Left kidney (tissue), 2 donors: Measurements from ENCODE around the gene ZNF862. TPM values are rescaled to one million over a fixed set of nuclear protein-coding genes. Genes with fewer than 3 reads are reported as not detected.
"Not testable (repeated sequence)": the region's sequence is repeated elsewhere in the genome, so short reads cannot be mapped to it uniquely, and the experiment has no call there.

ENCODE experiments used
- DNase-seq: peaks from one replicate; pipeline ENCODE4 v3.0.0-alpha.2; 2013
- polyA plus RNA-seq: library from polyadenylated mRNA; unstranded; fragments of 120-200 nt; gene quantifications from one replicate; pipeline ENCODE4 v1.2.1, GENCODE V29; 2013; ENCODE audit not compliant: insufficient read length

ZNF862 gene
- polyA plus RNA-seq, 1 donor, result 27.0 TPM

DNA sequence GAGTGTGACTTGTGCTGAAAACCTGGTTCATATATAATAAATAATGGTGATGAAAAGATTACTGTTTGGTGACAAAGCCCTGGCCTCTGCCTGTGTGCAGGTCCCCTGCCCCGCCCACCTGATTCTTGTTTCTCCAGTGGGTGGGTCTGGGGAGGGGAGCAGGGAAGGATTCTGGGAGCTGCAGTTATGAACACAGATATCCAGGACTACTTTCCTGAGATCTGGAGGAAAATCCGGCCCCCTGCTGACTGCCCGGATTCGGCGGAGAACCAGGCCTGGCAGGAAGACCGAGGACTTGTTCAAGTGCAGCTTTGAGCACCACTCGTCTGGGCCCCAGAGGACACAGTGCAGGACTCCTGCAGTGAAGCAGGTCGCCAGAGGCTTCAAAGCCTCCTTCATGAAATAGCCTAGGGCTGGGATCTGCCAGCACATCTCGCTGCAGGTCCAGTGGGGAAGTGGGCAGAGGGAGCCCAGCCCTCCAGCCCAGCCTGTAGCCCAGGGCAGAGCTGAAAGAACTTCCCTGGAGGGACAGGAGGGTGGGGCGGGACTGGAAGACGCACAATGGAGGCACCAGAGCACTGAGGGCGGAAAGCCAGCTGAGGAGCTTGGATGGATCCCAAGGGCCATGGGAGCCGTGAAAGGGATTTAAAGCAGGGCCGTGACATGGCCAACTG lies 42.6 kb downstream of the ZNF862 start:
- no peak for DNase-seq

DNA sequence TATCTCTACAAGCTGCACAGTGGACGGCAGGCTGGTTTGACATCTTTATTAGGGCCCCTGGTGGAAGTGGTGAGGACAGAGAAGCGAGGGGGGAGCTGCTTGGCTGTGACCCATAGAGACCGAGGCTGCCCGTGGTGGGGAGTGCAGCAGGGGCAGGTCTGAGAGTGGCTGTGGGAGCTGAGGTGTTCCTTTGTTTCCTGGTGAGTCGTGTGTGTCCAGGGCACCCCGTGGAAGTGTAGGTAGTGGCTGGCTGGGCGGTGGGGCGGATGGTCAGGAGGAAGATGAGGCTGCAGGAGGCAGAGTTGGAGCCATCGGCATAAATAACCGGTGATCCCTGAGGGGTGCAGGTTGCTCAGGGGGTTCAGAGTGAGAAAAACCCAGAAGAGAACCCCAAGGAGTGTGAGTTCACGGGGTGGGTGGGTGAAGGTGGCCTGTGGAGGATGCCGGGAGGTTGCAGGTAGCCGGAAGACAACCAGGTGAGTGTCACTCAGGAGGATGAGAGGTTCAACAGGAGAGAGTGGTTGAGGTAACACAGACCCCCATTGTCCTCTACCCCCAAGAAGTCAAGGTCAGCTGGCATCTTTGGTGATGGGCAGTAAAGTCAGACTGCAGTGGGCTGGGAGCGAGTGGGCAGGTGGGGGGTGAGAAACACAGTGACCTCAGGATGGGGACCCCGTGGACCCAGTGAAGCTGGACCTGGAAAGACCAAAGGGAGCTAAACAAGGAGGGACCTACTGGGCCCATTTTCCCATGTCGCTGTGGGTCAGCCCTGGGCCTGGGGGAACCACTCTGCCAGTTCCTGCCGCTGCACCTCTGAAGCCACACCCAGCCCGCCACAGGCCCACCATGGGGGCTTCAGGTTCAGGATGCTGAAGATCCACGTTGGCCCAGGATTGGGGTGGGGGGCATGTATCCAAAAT lies 43.4 kb downstream of the ZNF862 start:
- DNase-seq, result no peak

DNA sequence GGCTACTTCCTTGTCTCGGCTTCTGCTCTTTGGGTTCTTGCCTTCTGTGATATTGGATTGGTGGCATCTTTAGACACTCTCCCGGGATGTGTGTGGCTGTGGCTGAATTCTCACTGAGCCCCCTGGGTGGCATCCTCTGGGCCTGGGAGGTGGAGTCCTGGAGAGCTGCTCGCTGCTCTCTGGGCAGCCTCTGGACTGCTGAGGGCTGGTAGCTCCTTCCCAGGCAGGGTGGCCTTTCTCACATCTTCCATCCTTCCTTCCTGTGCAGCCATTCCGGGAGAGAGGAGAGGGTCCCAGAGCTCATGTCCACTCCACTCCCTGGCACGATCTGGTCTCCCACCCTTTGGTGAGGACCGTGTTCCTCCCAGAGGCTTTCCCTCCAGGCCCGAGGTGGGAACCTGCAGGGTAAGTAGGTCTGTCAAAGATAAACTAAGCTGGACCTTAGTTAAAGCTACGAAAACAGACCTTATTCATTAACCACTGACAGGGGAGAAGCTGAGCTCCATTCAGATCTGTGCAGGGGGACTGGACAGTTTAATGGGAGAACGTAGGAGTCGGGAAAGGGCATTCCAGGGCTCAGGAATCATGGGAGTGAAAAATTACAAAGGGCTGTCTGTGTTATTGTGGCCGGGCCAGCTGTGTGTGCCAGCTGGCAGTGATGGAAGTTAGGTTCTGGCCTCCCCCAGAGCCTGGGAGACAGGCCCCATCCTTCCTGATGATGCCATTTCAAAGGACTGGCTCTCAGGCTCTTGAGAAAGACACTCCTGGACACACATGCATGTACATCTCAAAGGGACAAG lies 44.3 kb downstream of the ZNF862 start:
- DNase-seq, result no peak

DNA sequence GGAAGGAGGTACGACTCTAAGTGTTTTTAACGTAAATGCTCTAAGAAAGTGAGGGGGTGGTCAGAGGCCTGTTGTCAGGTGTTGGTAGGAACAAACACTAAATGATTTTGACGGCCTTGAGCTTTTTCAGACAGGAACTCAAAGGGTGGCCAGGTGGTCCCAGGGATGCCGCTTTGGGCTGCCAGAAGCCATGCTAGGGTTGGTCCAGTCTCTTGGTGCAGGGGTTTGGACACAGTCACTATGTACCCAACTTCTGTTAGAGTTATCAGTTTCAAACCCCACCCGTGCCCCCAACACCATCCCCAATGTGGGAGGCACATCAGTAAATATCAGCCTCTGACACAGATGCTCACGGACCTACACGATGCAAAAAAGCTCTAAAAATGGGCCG lies 44.9 kb downstream of the ZNF862 start:
- no peak for DNase-seq

DNA sequence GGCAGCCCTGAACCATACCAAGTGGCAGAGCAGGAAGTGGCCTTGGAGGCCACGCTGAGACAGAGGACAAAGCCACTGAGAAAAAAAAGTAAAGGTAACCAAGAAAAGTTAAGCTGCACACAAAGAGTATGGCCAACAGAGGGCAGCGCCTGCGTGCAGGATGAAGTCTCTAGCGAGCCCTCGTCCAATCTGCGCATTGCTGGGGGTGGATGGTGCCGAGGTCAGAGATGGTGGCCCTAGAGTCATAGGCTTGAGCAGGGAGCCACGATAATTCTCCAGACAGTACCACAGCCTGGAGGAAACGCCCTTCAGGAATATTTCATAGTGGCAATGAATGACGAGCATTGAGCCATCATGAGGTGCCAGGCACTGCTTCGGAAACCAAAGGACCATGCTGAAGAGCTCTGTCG lies 45.3 kb downstream of the ZNF862 start:
- peak; percentile 52 for DNase-seq

DNA sequence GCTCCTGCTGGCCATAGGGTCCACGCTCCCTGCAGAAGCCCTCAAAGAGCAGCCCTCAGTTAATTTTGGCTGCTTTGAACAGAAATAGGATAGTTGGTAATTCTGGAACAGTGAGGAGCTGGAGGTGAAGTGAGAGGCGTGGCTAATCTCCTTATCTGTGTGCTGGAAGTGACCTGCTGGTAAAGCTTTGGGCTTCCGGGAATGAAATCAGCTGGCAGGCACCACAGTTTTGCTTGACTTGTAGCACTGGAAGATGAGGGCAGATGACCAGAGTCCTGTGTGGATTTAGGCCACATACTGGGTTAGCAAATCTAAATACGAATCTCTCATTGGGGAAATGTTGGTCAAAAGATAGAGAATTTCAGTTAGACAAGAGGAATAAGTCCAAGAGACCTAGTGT lies 45.8 kb downstream of the ZNF862 start:
- no peak for DNase-seq

DNA sequence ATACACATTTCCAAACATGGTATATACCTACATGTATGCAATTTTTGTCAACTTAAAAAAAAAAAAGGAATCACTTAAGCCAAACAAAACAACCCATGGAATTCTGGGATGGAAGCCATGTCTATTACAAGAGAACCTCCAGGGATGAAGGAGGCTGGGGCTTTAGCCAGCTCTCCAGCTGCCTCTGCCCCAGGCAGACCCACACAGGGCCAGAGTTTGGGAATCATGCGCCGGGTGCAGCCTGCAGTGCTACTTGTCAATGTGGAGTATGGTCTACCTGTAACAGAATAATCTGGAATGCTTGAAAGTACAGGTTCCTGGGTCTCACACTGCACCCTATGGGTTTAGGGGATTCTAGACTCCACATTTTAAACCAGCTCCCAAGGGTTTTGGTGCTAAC lies 46.4 kb downstream of the ZNF862 start:
- no peak for DNase-seq

DNA sequence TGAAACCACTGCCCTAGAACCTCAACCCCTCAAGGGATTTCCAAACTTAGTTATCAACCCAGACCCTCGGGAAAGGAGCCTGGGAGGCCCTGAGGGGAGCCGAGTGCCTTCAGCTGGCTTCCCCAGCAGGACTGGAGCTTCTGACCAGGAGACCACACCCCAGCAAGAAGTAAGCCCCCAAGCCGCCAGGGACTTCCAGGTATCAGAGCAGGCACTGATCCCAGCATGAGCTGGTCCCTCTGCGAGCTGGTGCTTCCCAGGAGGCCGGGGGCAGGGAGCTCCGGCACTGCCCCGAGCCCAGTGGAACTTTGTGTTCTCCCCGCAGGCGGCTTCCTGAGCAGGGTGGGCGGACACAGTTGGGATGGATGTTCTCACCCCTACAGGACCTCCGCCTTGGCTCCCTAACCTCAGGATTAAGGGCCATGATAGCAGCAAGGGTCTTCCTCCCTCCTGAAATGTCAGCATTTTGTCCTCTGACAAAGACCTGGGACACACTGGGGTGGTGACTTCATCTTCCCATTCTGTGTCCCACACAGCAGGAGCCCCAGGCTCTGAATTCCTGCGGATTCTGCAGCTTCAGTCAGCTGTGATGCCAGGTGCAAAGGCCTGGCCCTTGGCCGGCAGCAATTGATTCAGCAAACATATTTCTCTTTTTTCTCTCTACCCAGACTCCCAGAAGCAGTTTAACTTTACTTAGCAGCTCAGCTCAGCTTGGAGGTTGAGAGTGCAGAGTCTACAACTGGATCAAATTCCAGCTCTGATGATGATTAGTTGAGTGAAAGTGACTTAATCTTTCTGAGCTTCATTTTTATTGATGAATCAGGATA lies 47.2 kb downstream of the ZNF862 start:
- DNase-seq, result no peak

DNA sequence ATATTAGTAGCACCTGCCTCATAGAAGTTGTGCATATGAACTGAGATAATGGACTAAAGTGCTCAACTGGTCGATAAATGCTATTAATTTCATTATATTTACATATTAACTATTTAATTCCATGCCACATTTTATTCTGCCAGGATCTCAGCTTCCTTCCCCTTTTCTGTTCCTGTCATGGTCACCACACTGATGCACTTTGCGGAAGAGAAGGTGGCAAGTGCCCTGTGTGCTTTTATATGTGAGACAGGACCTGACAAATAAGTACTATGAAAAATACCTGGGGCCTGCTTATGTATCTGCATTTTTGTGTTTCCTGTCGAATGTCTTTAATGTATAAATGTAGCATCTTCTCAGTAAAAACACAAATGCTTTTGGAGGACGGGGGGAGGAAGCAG lies 47.8 kb downstream of the ZNF862 start:
- no peak for DNase-seq

DNA sequence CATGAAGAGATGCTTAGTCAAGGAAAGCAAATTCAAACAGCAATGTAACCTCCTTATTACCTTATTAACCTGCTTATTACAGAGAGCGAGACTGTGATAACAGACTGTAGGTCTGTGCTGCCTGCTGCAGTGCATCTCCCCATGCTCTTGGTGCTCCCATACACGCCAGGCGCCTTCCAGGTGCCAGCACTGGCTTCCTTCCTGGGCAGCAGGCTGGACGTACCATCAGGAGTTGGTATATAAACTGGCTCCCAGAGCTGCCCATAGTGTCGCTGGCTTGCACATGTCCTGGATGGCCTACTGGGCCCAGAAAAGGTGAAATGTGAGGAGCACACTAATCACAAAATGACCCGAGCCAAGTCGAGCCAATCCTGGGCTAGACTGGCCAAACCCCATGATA lies 49.1 kb downstream of the ZNF862 start:
- no peak for DNase-seq

DNA sequence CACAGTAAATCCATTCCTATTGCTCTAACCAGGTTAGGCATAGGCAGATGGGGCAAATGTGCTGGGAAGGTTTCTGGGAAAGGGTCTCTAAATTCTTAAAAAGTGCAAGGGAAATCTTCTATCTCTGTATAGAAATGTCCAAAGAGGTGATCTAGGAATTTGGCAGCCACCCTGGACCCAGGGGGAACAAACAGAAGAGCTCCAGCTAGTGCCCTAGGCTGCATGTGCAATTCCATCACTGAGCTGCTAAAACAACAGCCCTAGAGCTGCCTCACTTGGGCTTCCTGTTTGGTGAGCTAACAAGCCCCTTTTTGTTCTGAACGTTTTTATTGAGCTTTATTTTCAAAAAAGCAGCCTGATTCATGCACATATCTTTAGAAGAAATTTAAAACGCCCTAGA lies 52.5 kb downstream of the ZNF862 start:
- DNase-seq, result not testable (repeated sequence)

DNA sequence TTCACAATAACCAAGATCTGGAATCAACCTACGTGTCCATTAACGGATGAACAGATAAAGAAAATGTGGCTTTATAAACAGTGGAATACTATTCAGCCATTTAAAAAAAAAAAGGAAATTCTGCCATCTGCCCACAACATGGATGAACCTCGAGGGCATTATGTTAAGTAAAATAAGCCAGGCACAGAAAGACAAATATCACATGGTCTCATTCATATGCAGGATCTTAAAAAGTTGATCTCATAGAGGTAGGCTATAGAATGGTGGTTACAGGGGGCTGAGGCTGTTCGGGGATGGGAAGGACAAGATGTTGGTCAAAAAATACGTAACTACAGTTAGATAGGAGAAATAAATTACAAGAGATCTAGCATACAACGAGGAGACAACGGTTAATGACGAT lies 56.8 kb downstream of the ZNF862 start:
- not testable (repeated sequence) for DNase-seq

DNA sequence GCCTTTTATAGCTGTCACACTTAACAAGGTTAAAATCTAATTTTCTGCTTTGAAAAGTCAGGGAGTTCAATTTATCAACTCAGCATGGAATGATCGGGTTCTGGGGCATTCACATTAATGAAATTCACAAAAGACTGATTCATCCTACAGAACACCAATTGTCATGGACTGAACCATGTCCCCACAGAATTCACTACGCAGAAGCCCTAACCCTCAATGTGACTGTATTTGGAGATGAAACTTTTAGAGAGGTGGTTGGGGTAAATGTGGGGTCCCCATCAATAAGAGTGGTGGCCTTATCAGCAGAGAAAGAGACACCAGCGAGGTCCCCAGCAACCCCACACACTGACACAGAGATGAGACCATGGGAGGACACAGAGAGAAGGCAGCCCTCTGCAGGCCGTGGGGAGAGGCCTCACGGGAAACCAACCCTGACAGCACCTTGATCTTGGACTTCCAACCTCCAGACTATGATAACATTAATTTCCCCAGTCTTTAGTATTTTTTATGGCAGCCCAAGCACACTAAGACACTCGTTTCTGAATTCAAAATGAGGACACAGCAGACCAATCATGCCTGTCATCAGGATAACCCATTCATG lies 69.7 kb downstream of the ZNF862 start:
- not testable (repeated sequence) for DNase-seq

DNA sequence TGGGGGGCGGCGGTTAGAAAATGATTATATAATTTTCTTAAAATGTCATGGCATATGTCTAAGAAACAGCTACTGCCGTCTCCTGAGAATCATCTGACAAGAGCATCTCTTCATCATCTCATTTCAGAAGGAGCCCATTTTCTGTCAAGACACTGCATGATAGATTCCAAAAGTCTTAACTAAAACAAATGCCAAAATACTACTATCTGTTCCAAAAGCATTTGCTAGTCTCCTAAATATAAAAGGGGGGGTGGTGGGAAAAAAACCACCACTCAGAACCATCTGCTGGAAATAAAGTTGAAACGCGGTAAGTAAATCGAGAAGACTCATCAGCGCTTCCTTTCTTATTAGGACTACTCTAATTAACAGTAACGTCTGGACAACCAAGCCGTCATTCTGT lies 72.0 kb downstream of the ZNF862 start:
- not testable (repeated sequence) for DNase-seq

DNA sequence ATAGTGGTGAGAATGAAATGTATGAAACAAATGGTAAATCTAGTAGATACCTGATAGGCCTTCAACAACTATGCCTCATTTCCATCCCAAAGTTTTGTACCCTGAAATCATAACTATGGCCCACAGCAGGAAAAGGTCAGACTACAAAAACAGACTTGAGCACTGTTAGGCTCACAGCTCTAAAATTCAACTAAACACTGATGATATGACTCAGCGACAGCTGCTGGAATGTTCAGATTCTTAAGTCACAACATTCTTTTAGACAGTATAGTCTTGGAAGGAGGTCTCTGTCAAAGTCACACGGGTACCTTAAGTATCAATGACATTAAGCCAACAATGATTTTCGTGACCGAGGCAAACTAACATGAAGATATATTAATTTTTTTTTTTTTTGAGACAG lies 74.0 kb downstream of the ZNF862 start:
- not testable (repeated sequence) for DNase-seq

Other genes starting within 250 kb of the ZNF862 start
- 27.8 TPM for gene ZNF467, start 64.8 kb upstream of the ZNF862 start, polyA plus RNA-seq
- gene ATP6V0E2, start 35.6 kb downstream of the ZNF862 start, polyA plus RNA-seq, result 19.2 TPM